GM13977 (cell line): ENCODE measurements around the gene MACROD2.

ENCODE experiments used
- DNase-seq: peaks from one replicate; pipeline ENCODE4 v3.0.0; 2012; ENCODE audit warnings: low spot score
- CTCF ChIP-seq: IDR thresholded peaks from 2 replicates; pipeline ENCODE4 v1.5.1; 2012; ENCODE audit warnings: mild to moderate bottlenecking, control low read depth; ENCODE audit not compliant: insufficient read depth; ENCODE audit errors: extremely low read depth, missing control alignments
- in situ Hi-C: fragments of 300-500 bp; cut with MboI; formaldehyde crosslinking; loops from one replicate; pipeline ENCODE4 v1.12.0; 2022; ENCODE audit warnings: low sequenced_read_pairs, low pct_unique_long_range_greater_than_20kb, mixed read lengths, inconsistent platforms; ENCODE audit not compliant: unreplicated experiment

The MACROD2 gene

GRCh38 chr20:14445310-14445709 lies 450.0 kb downstream of the MACROD2 start:
- no peak for TF ChIP-seq CTCF
- no peak for DNase-seq
- in situ Hi-C loops, result no loop called here

GRCh38 chr20:14445902-14446301 lies 450.6 kb downstream of the MACROD2 start:
- no peak for DNase-seq
- in situ Hi-C loops, result no loop called here
- TF ChIP-seq CTCF, result no peak

- in situ Hi-C loops, result no loop called here
- DNase-seq, result no peak
- TF ChIP-seq CTCF, result no peak
Measured at GRCh38 chr20:14446446-14446845, 451.1 kb downstream of the MACROD2 start.

GRCh38 chr20:14449323-14449722 lies 454.0 kb downstream of the MACROD2 start:
- no peak for DNase-seq
- no peak for TF ChIP-seq CTCF
- in situ Hi-C loops, result no loop called here

GRCh38 chr20:14450256-14450655 lies 454.9 kb downstream of the MACROD2 start:
- TF ChIP-seq CTCF, result no peak
- DNase-seq, result no peak
- in situ Hi-C loops, result no loop called here

- TF ChIP-seq CTCF, result no peak
- in situ Hi-C loops, result no loop called here
- no peak for DNase-seq
Measured at GRCh38 chr20:14451458-14451857, 456.1 kb downstream of the MACROD2 start.

GRCh38 chr20:14453259-14453658 lies 457.9 kb downstream of the MACROD2 start:
- no peak for DNase-seq
- TF ChIP-seq CTCF, result no peak
- in situ Hi-C loops, result no loop called here
